Spleen (tissue), 7 donors: ENCODE data around the gene GAREM1.

ENCODE experiments used
- CTCF ChIP-seq, 11 experiments: fragments of 200-600 bp in 7 of 11; fragments of 450-650 bp in 4 of 11; sonication (generic) in 4 of 11; IDR thresholded peaks in 8 of 11; conservative IDR thresholded peaks in 3 of 11; 1 replicate in 7 of 11; 2 replicates in 4 of 11; pipeline versions ENCODE4 v1.4.0 to v1.8.0; 2016 to 2021; ENCODE audit warnings: antibody characterized with exemption in 11 of 11, inconsistent platforms in 4 of 11, mild to moderate bottlenecking in 1 of 11
- POLR2A ChIP-seq, 3 donors: fragments of 450-650 bp; IDR thresholded peaks; one replicate each; pipeline ENCODE4 v1.5.1; 2017; ENCODE audit warnings: antibody characterized with exemption in 3 of 3, mild to moderate bottlenecking in 1 of 3
- POLR2AphosphoS5 ChIP-seq, 3 donors: sonication (generic); formaldehyde crosslinking; IDR thresholded peaks; one replicate each; pipeline ENCODE4 v1.5.1; 2017; ENCODE audit warnings: antibody characterized with exemption in 3 of 3
- donor health status: DM: no; HTN: no; CAD: no; lungs with moderate emphysema.
- donor health status: DM: no; HTN: no; CAD: no.
- donor health status: DM: no; HTN: no; CAD: no.

GRCh38 chr18:32213693-32214092 is 257.0 kb downstream of the GAREM1 start:
- TF ChIP-seq CTCF (IDR thresholded peaks at IDR 0.05 in 8 of 11, conservative IDR thresholded peaks at IDR 0.05 in 3 of 11) (no peak), POLR2A (IDR thresholded peaks at IDR 0.05) (no peak), POLR2AphosphoS5 (IDR thresholded peaks at IDR 0.05) (no peak)
